ENCODE measurements around the gene NFIA.

Gene NFIA

GRCh38 chr1:61494000-61494399, 411.6 kb downstream of the NFIA start:
- Histone ChIP-seq H3K79me2 (ENCODE audit: low read length) (no peaks in the 10 kb centered on the region), H3K9ac (ENCODE audit: low read length) (no peak overlapping the region), H3K36me3 (replicated peaks; ENCODE audit: insufficient read depth, low read length) (no peaks in the 10 kb centered on the region), H3F3A (ENCODE audit: insufficient read depth, low read length) (no peaks in the 10 kb centered on the region), H3K4me2 (ENCODE audit: low read depth, low read length) (no peak overlapping the region), H3K27ac (ENCODE audit: low read length) (no peak overlapping the region), H3K4me1 (ENCODE audit: low read length) (no peaks in the 10 kb centered on the region), H3K27me3 (replicated peaks; ENCODE audit: insufficient read depth, low read length) (no peaks in the 10 kb centered on the region), H3K4me3 (ENCODE audit: low read length) (no peak overlapping the region), H3K9me3 (replicated peaks; ENCODE audit: insufficient read depth, low read length) (no peaks in the 10 kb centered on the region), H2AFZ (ENCODE audit: low read length) (no peak overlapping the region), H4K20me1 (ENCODE audit: insufficient read depth, low read length) (no peaks in the 10 kb centered on the region), H3K9me2 (replicated peaks; ENCODE audit: insufficient read depth, low read length) (no peaks in the 10 kb centered on the region)
- TF ChIP-seq EZH2 (optimal IDR thresholded peaks at IDR 0.05; ENCODE audit: low read depth, low read length) (no peak), CTCF (IDR thresholded peaks at IDR 0.05; ENCODE audit: low read length) (no peak), EZH2phosphoT487 (IDR thresholded peaks at IDR 0.05; ENCODE audit: low read length) (no peak)
- DNase-seq: no peak

- H3F3A ChIP-seq (ENCODE audit: insufficient read depth, low read length): no peaks in the 10 kb centered on the region
- no peaks in the 10 kb centered on the region for H3K4me1 ChIP-seq (ENCODE audit: low read length)
- H3K9me3 ChIP-seq (replicated peaks; ENCODE audit: insufficient read depth, low read length): no peaks in the 10 kb centered on the region
- H3K27ac ChIP-seq (ENCODE audit: low read length): no peak overlapping the region
- no peak overlapping the region for H3K9ac ChIP-seq (ENCODE audit: low read length)
- no peak overlapping the region for H3K4me2 ChIP-seq (ENCODE audit: low read depth, low read length)
- H3K79me2 ChIP-seq (ENCODE audit: low read length): no peaks in the 10 kb centered on the region
- H4K20me1 ChIP-seq (ENCODE audit: insufficient read depth, low read length): no peaks in the 10 kb centered on the region
- DNase-seq: no peak
- H3K4me3 ChIP-seq (ENCODE audit: low read length): no peak overlapping the region
- H3K9me2 ChIP-seq (replicated peaks; ENCODE audit: insufficient read depth, low read length): no peaks in the 10 kb centered on the region
- H3K27me3 ChIP-seq (replicated peaks; ENCODE audit: insufficient read depth, low read length): no peaks in the 10 kb centered on the region
- H2AFZ ChIP-seq (ENCODE audit: low read length): no peak overlapping the region
- no peaks in the 10 kb centered on the region for H3K36me3 ChIP-seq (replicated peaks; ENCODE audit: insufficient read depth, low read length)
- no peak for TF ChIP-seq EZH2phosphoT487 (IDR thresholded peaks at IDR 0.05; ENCODE audit: low read length)
- TF ChIP-seq EZH2 (optimal IDR thresholded peaks at IDR 0.05; ENCODE audit: low read depth, low read length): no peak
- no peak for TF ChIP-seq CTCF (IDR thresholded peaks at IDR 0.05; ENCODE audit: low read length)
Observed at GRCh38 chr1:61496501-61496900, 414.1 kb downstream of the NFIA start.

GRCh38 chr1:61497013-61497412, 414.7 kb downstream of the NFIA start:
- Histone ChIP-seq H3K4me2 (ENCODE audit: low read depth, low read length) (no peak overlapping the region), H3K9me2 (replicated peaks; ENCODE audit: insufficient read depth, low read length) (no peaks in the 10 kb centered on the region)

More at GRCh38 chr1:61497013-61497412, 414.7 kb downstream of the NFIA start:
- Histone ChIP-seq H3K27ac (ENCODE audit: low read length) (no peak overlapping the region), H4K20me1 (ENCODE audit: insufficient read depth, low read length) (no peaks in the 10 kb centered on the region), H3K4me3 (ENCODE audit: low read length) (no peak overlapping the region), H3K36me3 (replicated peaks; ENCODE audit: insufficient read depth, low read length) (no peaks in the 10 kb centered on the region), H2AFZ (ENCODE audit: low read length) (no peak overlapping the region), H3K4me1 (ENCODE audit: low read length) (no peaks in the 10 kb centered on the region), H3K9me3 (replicated peaks; ENCODE audit: insufficient read depth, low read length) (no peaks in the 10 kb centered on the region), H3K9ac (ENCODE audit: low read length) (no peak overlapping the region), H3K79me2 (ENCODE audit: low read length) (no peaks in the 10 kb centered on the region), H3F3A (ENCODE audit: insufficient read depth, low read length) (no peaks in the 10 kb centered on the region), H3K27me3 (replicated peaks; ENCODE audit: insufficient read depth, low read length) (no peaks in the 10 kb centered on the region)
- no peak for DNase-seq
- no peak for TF ChIP-seq EZH2 (optimal IDR thresholded peaks at IDR 0.05; ENCODE audit: low read depth, low read length)
- TF ChIP-seq EZH2phosphoT487 (IDR thresholded peaks at IDR 0.05; ENCODE audit: low read length): no peak
- TF ChIP-seq CTCF (IDR thresholded peaks at IDR 0.05; ENCODE audit: low read length): no peak
